Bronchial epithelial cell (primary cell): ENCODE data around the gene NPDC1. TPM values are rescaled to one million over a fixed set of nuclear protein-coding genes. Genes with fewer than 3 reads are reported as not detected.
"Not testable (repeated sequence)": the region's sequence is repeated elsewhere in the genome, so short reads cannot be mapped to it uniquely, and the experiment has no call there.

Experiments
- DNase-seq: peaks from one replicate; pipeline ENCODE4 v3.0.0-alpha.2; 2010; ENCODE audit warnings: low read depth
- FAIRE-seq: peaks from 2 replicates; lab custom pipeline; 2011; peaks lifted over from hg19 to GRCh38; lab: Jason Lieb, UNC
- H3K27me3 ChIP-seq: 2 replicates; pipeline ENCODE4 v1.5.1; 2011; ENCODE audit warnings: low read length; ENCODE audit not compliant: control insufficient read depth, insufficient read depth
- H3K36me3 ChIP-seq: 2 replicates; pipeline ENCODE4 v1.5.1; 2011; ENCODE audit warnings: low read length; ENCODE audit not compliant: control insufficient read depth, insufficient read depth
- H3K4me3 ChIP-seq: 2 replicates; pipeline ENCODE4 v1.5.1; 2011; ENCODE audit warnings: mild to moderate bottlenecking, low read depth, low read length, control low read depth
- total RNA-seq: library from RNA; depleted of rRNA; stranded (reverse); fragments of >200 nt; gene quantifications from 2 replicates; pipeline ENCODE4 v1.2.1, GENCODE V29; 2014
- TF ChIP-seq, protein P1 (sequence below): IDR thresholded peaks from 2 replicates; pipeline ENCODE4 v1.5.1; 2011; ENCODE audit warnings: mild to moderate bottlenecking, moderate library complexity, low read length, control low read depth, inconsistent platforms; ENCODE audit not compliant: insufficient read depth, severe bottlenecking

NPDC1 gene
- total RNA-seq, 1 donor from 2014 or later: 5.5 TPM

DNA sequence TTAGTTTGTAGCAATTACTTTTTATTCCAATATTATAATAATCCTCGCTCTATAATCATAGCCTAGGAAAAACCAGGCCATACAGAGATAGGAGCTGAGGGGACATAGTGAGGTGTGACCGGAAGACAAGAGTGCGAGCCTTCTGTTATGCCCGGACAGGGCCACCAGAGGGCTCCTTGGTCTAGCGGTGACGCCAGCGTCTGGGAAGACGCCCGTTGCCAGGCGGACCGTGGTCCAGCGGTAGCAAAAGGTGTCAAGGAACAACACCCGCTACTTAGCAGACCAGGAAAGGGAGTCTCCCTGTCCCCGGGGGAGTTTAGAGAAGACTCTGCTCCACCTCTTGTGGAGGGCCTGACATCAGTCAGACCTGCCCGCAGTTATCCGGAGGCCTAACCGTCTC, 41.7 kb downstream of the NPDC1 start:
- not testable (repeated sequence) for H3K4me3 ChIP-seq, DNase-seq, FAIRE-seq, H3K36me3 ChIP-seq, H3K27me3 ChIP-seq
- TF ChIP-seq, protein P1, sequence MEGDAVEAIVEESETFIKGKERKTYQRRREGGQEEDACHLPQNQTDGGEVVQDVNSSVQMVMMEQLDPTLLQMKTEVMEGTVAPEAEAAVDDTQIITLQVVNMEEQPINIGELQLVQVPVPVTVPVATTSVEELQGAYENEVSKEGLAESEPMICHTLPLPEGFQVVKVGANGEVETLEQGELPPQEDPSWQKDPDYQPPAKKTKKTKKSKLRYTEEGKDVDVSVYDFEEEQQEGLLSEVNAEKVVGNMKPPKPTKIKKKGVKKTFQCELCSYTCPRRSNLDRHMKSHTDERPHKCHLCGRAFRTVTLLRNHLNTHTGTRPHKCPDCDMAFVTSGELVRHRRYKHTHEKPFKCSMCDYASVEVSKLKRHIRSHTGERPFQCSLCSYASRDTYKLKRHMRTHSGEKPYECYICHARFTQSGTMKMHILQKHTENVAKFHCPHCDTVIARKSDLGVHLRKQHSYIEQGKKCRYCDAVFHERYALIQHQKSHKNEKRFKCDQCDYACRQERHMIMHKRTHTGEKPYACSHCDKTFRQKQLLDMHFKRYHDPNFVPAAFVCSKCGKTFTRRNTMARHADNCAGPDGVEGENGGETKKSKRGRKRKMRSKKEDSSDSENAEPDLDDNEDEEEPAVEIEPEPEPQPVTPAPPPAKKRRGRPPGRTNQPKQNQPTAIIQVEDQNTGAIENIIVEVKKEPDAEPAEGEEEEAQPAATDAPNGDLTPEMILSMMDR: peak; percentile 23

DNA sequence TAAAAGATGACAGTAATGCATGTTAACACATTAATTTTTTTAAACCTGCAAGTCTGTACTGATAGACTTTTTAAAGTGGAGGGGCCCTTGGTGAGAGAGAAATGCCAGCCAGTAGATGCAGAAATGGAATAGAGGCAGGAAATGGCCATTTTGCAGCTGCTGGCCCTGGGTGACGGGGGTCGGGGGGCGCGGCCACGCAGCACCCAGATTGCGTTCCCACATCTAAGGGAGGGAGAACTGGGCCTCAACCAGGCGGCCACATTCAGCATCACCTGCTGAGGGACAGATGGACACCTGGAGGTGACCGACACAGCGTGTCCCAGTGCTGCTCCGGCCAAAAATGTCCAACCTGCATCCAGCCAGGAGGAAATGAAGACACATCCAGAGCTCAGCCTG, 43.3 kb downstream of the NPDC1 start:
- TF ChIP-seq, protein P1: no peak
- H3K4me3 ChIP-seq: no peak overlapping the region
- DNase-seq: no peak
- H3K36me3 ChIP-seq: no peaks in the 10 kb centered on the region
- no peaks in the 10 kb centered on the region for H3K27me3 ChIP-seq
- FAIRE-seq: no peak

DNA sequence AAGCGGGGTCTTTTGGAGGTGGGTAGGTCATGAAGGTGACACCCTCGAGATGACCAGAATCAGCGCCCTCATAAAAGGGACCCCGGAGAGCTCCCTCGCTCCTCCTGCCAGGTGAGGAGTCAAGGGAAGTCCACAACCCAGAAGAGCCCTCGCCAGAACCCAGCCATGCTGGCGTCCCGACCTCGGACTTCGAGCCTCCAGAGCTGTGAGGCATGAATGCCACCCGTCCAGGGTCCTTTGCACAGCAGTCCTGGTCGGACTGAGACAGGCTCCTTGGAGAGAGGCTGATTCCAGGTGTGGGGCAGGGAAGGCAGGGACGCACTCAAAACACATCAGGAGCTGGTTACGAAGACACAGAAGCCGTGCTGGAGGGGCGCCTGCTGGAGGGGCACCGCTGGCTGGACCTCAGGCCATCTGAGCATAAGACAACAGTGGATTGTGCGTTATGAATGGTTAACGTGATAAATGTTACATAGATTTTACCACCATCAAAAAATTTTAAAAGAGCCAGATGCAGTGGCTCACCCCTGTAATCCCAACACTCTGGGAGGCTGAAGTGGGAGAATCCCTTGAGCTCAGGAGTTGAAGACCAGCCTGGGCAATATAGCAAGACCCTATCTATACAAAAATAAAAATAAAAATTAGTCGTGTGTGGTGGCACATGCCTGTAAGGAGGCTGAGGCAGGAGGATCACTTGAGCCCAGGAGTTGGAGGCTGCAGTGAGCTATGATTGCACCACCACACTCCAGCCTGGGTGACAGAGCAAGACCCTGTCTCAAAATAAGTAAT, 43.9 kb downstream of the NPDC1 start:
- H3K36me3 ChIP-seq: no peaks in the 10 kb centered on the region
- no peak for DNase-seq
- H3K27me3 ChIP-seq: no peaks in the 10 kb centered on the region
- H3K4me3 ChIP-seq: no peak overlapping the region
- FAIRE-seq: no peak
- TF ChIP-seq, protein P1: no peak

DNA sequence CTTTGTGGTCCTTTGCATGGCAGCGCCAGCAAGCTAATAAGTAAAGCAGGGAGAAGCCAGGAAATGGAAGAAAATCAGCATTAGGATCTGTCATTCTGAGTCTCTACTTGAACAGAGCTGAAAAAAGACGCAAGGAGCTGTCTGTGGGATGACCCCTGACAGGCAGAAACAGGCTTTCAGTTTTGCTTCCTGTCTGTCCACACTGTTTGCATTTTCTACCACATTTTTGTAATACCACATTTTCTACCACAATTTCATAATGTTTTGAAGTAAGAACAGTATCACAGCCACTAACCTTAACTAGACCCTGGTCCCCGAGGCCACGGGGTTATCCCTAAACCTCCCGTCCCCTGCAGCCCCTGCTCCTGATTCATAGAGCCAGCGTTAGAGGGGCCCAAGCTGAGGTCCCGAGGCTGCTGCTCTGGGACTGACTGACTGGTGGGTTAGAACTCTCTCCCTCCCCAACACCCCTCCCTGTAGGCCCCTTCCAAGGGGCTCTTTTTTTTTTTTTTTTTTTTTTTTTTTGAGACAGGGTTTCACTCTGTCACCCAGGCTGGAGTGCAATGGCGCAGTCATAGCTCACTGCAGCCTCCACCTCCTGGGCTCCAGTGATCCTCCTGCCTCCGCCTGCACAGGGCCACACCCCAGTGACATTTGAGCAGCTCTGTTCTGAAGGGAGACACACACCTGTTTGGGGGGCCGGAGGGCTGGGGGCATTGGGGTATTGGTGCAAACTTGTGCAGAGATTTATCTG, 45.6 kb downstream of the NPDC1 start:
- no peak for FAIRE-seq
- H3K4me3 ChIP-seq: no peak overlapping the region
- TF ChIP-seq, protein P1: no peak
- no peaks in the 10 kb centered on the region for H3K27me3 ChIP-seq
- H3K36me3 ChIP-seq: no peaks in the 10 kb centered on the region
- peak; percentile 43 for DNase-seq

DNA sequence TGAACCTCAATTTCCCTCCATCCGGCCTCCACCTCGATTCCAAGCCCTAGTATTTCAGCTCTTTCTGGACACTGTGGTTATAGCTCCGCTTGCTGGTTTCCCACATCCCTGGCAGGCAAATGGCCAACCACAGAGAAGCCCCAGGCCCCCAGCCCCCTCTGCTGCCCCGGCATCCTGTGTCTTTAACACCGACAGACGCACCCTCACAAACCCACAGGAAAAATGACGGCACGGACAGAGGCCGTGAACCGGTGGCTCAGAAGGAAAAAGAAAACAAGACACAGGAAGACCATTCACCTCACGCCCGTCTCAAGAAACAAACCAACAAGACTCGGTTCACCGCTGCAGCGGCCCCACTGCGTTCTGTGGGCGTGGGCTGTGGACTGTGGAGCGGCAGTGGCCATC, 48.1 kb downstream of the NPDC1 start:
- FAIRE-seq (no peak), DNase-seq (no peak)
- Histone ChIP-seq H3K36me3 (peaks cover 2% of the 10 kb centered on the region), H3K4me3 (no peak overlapping the region), H3K27me3 (no peaks in the 10 kb centered on the region)
- TF ChIP-seq, protein P1: no peak
